Renal pelvis (tissue), 4 donors: ENCODE data around the gene TLR8. TPM values are rescaled to one million over a fixed set of nuclear protein-coding genes. Genes with fewer than 3 reads are reported as not detected.
A peak's percentile ranks its signal among the peaks of the same experiment; 100 is the strongest.
"Not testable (repeated sequence)": the region's sequence is repeated elsewhere in the genome, so short reads cannot be mapped to it uniquely, and the experiment has no call there.

Experiments
- DNase-seq: peaks from one replicate; pipeline ENCODE4 v3.0.0-alpha.2; 2013
- polyA plus RNA-seq, 3 donors: library from polyadenylated mRNA; unstranded; fragments of 120-200 nt; gene quantifications; one replicate each; pipeline ENCODE4 v1.2.1, GENCODE V29; 2013; ENCODE audit not compliant: insufficient read length in 3 of 3

The TLR8 gene
- polyA plus RNA-seq, 3 donors: 0.23 to 0.33 (median 0.31) TPM

DNA sequence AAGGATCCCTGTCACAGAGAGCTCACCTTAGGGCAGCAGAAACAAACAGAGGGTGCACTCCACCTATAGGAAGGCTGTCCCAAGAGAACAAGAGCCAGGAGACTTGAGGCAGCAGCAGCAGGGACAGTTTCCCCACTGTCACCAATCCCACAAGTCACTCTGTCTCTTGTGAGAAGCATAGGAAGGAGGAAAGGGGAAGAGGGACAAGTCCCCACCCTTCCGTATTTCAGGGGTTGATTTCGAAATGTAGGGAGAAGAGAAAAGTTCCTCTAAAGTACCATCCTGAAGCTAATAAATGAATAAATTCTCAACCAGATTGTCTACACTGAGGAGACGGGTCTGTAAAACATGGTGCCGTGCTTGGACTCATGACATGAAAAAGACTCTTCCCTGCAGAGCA, 9.5 kb upstream of the TLR8 start:
- no peak for DNase-seq

DNA sequence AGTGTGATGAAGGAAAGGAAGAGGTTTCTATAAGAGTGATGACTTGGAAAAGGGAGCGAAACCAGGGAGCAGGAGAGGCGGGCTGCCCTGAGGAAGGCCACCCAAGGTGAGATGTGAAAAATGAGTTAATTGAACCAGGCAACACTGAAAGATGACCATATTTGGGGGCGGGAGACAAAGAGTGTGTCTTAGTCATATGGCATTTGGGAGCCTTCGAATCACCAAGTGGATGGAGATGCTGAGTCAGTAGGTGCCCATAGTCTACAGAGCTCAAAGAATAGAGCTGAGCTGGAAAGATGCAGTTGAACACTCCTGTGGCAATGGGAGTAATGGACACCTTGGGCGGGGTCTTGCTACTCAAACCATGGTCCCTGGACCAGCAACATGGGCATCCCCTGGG, 8.3 kb upstream of the TLR8 start:
- DNase-seq: no peak

GRCh38 chrX:12899506-12899905, 6.9 kb upstream of the TLR8 start:
- DNase-seq: no peak

- DNase-seq: peak; percentile 19
Measured at GRCh38 chrX:12901486-12901885, 4.9 kb upstream of the TLR8 start.

- no peak for DNase-seq
Measured at GRCh38 chrX:12903646-12904045, 2.8 kb upstream of the TLR8 start.

DNA sequence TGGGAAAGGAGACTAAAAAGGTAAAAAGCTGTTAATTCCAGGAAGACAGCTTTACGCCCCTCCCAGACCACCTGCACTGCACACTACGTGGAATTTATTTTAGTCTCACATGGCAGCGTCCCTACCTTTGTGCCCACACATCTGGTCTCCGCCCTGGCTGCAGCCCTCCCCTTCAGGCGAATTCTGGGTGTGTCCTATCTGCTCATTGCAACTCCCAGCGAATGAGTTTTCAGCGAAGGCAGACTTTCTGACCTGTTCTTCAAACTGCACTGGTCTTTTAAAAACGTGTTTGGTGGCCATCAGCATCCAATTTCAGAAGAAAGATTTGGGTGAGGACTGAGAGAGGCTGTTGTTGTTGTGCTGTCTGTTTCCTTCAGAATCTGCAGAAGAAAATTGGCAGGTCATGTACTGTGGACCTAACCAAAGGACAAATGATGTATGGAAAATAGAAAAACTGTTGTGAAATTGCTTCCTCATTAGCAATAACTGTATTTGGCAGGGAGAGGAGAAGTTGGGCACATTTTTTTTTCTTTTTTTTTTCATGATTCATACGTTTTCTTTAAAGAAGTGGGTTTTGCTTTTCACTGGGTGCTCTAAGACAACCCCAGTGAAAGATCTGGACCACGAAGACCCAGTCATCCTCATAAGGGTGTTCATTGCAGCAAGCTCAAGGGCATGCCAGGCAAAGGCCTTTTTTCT, 4.2 kb downstream of the TLR8 start:
- DNase-seq: no peak

- no peak for DNase-seq
Measured at GRCh38 chrX:12911122-12911470, 4.7 kb downstream of the TLR8 start.

DNA sequence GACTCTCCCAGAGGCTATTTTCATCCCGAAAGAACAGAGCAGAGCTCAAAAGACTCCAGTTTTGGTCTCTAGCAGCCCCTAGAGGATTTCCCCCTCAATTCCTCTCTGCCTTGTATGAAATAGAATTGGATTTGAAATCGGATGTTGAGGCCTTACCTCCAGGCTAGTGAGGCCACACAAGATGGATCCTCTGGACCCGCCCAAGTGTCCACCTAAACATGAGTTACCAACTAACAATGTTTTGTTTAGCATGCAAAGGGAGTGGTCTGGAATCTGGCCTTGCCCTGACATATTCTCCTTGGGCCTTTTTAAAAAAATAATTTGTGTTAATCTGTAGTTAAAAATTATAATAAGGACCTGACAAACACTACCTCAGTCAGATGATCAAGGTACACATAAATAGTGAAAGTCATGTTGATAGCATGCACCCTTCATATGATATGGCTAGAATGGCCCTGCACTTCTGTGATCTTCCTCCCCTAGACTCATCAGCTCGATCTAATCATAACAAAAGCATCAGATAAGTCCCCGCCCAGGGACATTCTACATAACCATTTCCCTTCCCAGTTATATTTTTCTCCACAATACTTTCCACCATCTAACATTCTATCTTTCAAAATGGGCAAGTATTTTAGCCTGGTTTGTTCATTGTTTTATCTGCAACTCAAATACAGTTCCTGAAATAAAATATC, 6.5 kb downstream of the TLR8 start:
- no peak for DNase-seq

DNA sequence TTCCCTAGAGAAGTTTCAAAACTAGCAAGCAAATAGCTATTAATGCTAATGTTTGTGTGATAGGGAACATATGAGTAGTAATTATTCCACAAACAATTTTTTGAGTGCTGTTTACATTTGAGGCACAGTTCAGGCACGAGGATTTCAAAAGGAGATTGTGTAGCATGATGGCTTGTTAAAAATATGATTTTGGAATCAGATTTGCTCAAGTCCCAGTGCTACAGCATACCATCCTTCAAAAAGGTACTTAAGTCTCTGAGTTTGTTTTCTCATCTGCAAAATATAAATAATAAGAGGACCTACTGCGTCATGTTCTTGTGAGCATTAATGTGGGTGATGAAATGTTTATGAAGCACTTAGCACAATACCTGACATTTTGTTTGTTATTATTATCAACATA, 11.3 kb downstream of the TLR8 start:
- DNase-seq: no peak

DNA sequence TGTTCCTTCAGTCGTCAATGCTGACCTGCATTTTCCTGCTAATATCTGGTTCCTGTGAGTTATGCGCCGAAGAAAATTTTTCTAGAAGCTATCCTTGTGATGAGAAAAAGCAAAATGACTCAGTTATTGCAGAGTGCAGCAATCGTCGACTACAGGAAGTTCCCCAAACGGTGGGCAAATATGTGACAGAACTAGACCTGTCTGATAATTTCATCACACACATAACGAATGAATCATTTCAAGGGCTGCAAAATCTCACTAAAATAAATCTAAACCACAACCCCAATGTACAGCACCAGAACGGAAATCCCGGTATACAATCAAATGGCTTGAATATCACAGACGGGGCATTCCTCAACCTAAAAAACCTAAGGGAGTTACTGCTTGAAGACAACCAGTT, 12.6 kb downstream of the TLR8 start:
- no peak for DNase-seq

DNA sequence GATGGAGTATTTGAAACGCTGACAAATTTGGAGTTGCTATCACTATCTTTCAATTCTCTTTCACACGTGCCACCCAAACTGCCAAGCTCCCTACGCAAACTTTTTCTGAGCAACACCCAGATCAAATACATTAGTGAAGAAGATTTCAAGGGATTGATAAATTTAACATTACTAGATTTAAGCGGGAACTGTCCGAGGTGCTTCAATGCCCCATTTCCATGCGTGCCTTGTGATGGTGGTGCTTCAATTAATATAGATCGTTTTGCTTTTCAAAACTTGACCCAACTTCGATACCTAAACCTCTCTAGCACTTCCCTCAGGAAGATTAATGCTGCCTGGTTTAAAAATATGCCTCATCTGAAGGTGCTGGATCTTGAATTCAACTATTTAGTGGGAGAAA, 13.2 kb downstream of the TLR8 start:
- DNase-seq: no peak

- DNase-seq: no peak
Measured at GRCh38 chrX:12920990-12921389, 14.6 kb downstream of the TLR8 start.

DNA sequence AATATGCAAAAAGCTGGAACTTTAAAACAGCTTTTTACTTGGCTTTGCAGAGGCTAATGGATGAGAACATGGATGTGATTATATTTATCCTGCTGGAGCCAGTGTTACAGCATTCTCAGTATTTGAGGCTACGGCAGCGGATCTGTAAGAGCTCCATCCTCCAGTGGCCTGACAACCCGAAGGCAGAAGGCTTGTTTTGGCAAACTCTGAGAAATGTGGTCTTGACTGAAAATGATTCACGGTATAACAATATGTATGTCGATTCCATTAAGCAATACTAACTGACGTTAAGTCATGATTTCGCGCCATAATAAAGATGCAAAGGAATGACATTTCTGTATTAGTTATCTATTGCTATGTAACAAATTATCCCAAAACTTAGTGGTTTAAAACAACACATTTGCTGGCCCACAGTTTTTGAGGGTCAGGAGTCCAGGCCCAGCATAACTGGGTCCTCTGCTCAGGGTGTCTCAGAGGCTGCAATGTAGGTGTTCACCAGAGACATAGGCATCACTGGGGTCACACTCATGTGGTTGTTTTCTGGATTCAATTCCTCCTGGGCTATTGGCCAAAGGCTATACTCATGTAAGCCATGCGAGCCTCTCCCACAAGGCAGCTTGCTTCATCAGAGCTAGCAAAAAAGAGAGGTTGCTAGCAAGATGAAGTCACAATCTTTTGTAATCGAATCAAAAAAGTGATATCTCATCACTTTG, 15.6 kb downstream of the TLR8 start:
- DNase-seq: no peak

- no peak for DNase-seq
Measured at GRCh38 chrX:12922599-12922919, 16.1 kb downstream of the TLR8 start.

- no peak for DNase-seq
Measured at GRCh38 chrX:12929701-12930100, 23.3 kb downstream of the TLR8 start.

- DNase-seq: no peak
Measured at GRCh38 chrX:12930150-12930549, 23.7 kb downstream of the TLR8 start.

GRCh38 chrX:12932244-12932643, 25.8 kb downstream of the TLR8 start:
- DNase-seq: no peak

DNA sequence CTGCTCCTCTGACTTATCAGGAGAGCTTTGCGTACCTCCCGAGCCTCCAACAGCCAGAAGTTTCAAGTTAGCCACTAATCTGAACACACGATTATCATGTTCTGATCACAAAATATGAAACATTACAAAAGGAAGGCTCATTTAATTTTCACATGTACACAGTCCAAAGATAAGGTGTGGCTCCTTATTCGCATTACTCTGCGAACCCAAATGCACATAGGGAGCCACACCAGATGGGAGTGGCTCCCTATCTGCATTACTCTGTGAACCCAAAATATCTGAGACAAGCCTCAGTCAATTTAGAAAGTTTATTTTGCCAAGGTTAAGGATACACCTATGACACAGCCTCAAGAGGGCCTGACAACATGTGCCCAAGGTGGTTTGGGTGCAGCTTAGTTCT, 28.4 kb downstream of the TLR8 start:
- DNase-seq: no peak

DNA sequence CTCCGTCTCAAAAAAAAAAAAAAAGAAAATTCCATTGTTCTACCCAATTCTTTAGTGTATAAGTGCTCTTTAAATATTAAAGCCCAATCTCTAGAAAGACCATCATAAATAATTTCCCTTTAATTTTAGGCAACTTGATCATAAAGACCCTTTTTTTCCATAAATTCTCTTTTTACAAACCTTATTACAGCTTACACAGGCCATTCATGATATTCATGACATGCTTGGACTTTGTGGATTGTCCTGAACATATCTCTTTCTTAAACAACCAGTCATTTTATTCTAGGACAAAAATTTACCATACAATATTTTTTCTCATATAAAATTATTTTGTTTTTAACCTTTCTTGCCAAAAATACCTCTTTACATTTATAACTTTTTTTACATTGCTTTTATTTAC, 30.5 kb downstream of the TLR8 start:
- no peak for DNase-seq

DNA sequence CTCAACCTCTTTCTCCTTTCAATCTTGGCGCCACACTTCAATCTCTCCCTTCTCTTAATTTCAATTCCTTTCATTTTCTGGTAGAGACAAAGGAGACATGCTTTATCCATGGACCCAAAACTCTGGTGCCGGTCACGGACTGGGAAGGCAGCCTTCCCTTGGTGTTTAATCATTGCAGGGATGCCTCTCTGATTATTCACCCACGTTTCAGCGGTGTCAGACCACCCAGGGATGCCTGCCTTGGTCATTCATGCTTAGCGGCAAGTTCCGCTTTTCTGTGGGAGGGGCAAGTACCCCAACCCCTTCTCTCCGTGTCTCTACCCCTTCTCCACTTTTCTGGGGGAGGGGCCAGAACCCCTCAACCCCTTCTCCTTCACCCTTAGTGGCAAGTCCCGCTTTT, 34.1 kb downstream of the TLR8 start:
- DNase-seq: not testable (repeated sequence)

DNA sequence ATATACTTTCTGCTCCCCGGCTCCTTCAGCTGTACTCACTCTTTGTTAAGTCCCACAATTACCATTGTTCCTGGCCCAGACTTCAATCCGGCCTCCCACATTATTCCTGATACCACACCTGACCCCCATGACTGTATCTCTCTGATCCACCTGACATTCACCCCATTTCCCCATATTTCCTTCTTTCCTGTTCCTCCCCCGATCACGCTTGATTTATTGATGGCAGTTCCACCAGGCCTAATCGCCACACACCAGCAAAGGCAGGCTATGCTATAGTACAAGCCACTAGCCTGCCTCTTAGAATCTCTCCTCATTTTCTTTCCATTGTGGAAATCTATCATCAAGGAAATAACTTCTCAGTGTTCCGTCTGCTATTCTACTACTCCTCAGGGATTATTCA, 37.2 kb downstream of the TLR8 start:
- DNase-seq: not testable (repeated sequence)

GRCh38 chrX:12944452-12944851, 38.0 kb downstream of the TLR8 start:
- DNase-seq: not testable (repeated sequence)

GRCh38 chrX:12945494-12945893, 39.1 kb downstream of the TLR8 start:
- DNase-seq: no peak

DNA sequence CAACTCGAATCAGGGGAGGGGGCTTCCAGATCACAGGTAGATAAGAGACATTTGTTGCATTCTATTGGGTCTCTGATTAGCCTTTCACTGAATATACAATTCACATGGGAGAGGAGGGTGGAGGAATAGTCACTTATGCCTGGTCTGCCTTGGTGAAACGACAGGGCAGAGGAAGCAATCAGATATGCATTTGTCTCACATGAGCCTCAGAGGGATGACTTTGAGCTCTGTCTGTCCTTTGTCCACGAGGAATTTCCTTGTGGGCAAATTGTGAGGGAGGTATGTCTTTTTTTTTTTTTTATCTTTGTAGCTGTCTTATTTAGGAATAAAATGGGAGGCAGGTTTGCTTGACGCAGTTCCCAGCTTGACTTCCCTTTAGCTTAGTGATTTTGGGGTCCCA, 40.0 kb downstream of the TLR8 start:
- no peak for DNase-seq
